ENCODE data around the gene SPATA31C1.
"Not testable (repeated sequence)": the region's sequence is repeated elsewhere in the genome, so short reads cannot be mapped to it uniquely, and the experiment has no call there.

The SPATA31C1 gene

DNA sequence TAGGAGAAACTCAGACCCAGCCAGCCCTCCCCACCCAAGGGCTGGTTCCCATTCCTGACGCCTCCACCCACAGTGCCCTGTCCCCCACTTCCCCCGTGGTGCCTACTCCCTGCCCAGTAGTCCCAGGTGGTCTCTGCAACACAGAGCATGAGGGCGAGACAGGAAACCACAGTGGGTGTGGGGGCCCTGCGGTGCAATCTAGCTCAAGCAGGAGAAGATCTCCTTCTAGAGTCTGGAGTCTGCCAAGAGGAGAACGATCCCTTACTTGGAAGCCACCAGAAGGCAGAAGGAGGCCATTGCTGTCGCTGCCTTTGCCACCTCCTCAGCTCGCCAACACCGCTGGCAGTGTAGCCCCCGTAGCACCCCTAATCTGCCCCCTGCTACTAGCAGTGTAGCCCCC is 20.2 kb downstream of the SPATA31C1 start:
- not testable (repeated sequence) for DNase-seq (ENCODE audit: low read depth in 2 of 2)

GRCh38 chr9:87938336-87938735 is 20.6 kb downstream of the SPATA31C1 start:
- not testable (repeated sequence) for DNase-seq (ENCODE audit: low read depth in 2 of 2)

GRCh38 chr9:87939096-87939495 is 21.3 kb downstream of the SPATA31C1 start:
- DNase-seq (ENCODE audit: low read depth in 2 of 2): not testable (repeated sequence)

GRCh38 chr9:87944096-87944495 is 26.3 kb downstream of the SPATA31C1 start:
- no peak for DNase-seq (ENCODE audit: low read depth in 2 of 2)

- no peak for DNase-seq (ENCODE audit: low read depth in 2 of 2)
Measured at GRCh38 chr9:87944682-87945081, 26.9 kb downstream of the SPATA31C1 start.

DNA sequence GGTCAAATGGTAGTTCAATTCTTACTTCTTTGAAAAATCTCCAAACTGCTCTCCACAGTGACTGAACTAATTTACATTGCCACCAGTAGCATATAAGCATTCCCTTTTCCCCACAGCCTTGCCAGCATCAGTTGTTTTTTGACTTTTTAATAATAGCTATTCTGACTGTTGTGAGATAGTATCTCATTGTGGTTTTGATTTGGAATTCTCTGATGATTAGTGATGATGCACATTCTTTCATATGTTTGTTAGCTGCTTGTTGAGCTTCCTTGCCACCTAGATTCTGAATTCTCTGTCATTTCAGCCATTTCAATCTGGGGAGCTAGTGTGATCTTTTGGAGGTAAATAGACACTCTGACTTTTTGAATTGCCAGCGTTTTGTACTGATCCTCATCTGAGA is 32.5 kb downstream of the SPATA31C1 start:
- no peak for DNase-seq (ENCODE audit: low read depth in 2 of 2)

DNA sequence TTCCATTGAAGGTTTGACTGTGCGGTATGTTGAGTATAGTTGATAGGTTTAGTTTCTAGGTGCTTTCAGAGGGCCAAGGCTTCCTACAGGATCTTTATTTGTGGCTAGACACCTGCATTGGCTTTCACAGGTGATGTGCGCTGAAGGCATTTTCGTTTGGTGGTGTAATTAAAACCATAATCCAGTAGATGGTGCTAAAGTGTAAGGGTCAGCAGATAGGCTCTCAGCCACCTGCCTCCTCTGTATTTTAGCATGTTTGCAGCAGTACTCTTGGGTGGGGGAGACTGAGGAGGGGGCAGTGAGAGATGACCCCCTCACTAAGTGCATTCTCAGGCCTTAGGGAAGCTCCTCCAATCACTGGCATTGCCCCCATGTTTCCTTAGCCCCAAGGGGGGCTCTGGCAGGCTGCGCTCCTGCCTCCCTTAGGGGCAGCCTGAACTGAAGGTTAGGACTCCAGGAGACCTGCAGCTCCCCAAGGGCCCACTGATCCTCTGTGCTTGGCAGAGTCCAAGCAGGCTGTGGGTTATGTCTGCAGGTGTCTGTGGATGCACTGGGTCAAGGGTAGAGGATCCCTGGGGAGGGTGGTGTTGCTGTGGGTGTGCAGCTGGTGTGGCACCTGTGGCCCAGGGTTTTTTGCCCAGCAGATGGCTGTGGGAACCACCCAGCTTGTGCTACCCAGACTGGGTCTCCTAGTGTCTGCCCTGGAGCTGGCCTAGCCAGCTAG is 33.2 kb downstream of the SPATA31C1 start:
- DNase-seq (ENCODE audit: low read depth in 2 of 2): no peak

DNA sequence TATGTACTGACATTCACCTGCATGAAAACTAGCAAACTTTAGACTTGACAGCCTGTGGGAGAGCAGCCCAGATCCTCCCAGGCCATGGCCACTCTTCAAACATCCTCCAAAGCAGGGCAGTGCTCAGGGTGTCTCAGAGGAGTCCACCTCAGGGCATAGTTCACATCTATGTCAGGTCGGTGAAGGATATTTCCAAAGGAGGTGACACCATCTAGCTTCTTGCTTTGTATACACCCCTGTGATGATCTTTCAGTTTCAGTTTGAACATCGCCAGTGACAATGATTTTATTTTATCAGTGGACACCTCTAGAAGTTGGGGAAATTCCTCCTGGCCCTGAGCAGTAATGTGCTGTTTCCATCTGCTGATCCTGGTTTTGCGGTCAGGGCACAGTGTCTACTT is 36.5 kb downstream of the SPATA31C1 start:
- DNase-seq (ENCODE audit: low read depth in 2 of 2): no peak

DNA sequence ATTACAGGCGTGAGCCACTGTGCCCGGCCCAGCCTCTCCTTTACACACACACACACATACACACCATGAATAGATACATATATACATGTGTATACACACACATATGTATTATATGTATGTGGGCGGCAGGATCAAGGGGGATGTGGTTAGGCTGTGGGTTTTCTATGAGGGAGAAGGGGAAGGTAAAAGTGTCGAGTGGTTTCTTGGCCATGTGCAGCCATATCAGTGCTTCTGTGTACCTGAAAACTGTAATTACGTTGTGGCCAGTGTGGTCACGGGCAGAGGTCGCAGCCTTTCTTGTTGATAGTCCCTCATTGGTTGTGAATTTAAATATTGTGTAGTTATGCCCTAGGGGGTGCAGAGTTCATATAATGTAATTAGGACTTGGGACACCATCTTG is 40.1 kb downstream of the SPATA31C1 start:
- DNase-seq (ENCODE audit: low read depth in 2 of 2): no peak

GRCh38 chr9:87958591-87958990 is 40.8 kb downstream of the SPATA31C1 start:
- no peak for DNase-seq (ENCODE audit: low read depth in 2 of 2)

GRCh38 chr9:87959916-87960581 is 42.3 kb downstream of the SPATA31C1 start:
- peak in 1 of 2 experiments; percentile 8 for DNase-seq (ENCODE audit: low read depth in 2 of 2)

GRCh38 chr9:87963770-87964169 is 46.0 kb downstream of the SPATA31C1 start:
- no peak for DNase-seq (ENCODE audit: low read depth in 2 of 2)

GRCh38 chr9:87964826-87965225 is 47.1 kb downstream of the SPATA31C1 start:
- DNase-seq (ENCODE audit: low read depth in 2 of 2): no peak

DNA sequence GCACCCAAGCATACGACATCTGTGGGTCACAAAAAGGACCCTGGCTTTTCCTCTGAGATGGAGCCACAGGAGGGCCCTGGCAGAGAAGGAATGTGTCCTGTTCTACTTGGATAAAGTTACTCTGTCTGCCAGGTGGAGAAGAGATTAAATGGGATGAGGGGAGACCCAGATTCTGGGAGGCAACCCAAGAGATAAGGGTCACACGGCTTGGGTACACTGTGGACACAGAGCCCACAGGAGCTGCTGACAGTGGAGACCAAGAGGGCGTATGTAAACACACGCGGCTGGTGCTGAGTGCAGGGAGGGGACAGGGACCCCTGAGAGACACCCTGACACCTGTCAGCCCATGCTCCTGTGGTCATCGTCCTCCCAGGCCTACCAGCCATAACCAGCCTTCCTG is 50.4 kb downstream of the SPATA31C1 start:
- no peak for DNase-seq (ENCODE audit: low read depth in 2 of 2)

DNA sequence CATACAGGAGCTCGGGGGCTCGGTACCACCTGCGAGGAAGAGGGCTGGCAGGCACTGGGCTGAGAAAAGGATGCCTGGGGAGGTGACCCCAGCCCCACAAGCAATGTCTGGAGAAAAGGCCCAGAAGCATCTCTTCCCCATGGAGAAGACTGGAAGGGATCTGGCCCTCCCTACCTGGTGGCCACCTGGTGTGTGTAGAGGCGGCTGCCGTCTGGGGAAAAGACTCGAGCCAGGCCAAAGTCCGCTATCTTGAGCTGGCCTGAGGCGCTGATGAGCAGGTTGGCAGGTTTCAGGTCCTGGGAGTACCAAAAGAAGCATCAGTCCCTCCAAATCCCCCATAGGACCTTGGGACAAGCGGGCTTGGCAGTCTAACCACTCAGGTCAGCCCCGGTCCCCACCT is 52.8 kb downstream of the SPATA31C1 start:
- DNase-seq (ENCODE audit: low read depth in 2 of 2): no peak

- no peak for DNase-seq (ENCODE audit: low read depth in 2 of 2)
Measured at GRCh38 chr9:87973122-87973521, 55.4 kb downstream of the SPATA31C1 start.

Data from fibroblast of skin of left quadriceps (primary cell).